MM.1S (cell line): ENCODE measurements around the gene CSKMT.

Experiments
- DNase-seq: peaks from one replicate; pipeline ENCODE4 v3.0.0-alpha.2; 2015
- H2AFZ ChIP-seq: fragments of 300-600 bp; sonication (generic); 2 replicates; pipeline ENCODE4 v1.6.0; 2016; ENCODE audit warnings: antibody characterized with exemption, low read length
- H3F3A ChIP-seq: fragments of 300-600 bp; sonication (generic); 2 replicates; pipeline ENCODE4 v1.6.1; 2016; ENCODE audit warnings: mild to moderate bottlenecking, antibody characterized with exemption, low read length, moderate library complexity, mixed read lengths; ENCODE audit not compliant: insufficient read depth
- H3K27ac ChIP-seq: fragments of 300-600 bp; sonication (generic); 2 replicates; pipeline ENCODE4 v1.5.1; 2016; ENCODE audit warnings: mild to moderate bottlenecking, low read length
- H3K27me3 ChIP-seq: fragments of 300-600 bp; sonication (generic); replicated peaks from 2 replicates; pipeline ENCODE4 v1.6.0; 2016; ENCODE audit warnings: low read length; ENCODE audit not compliant: insufficient read depth
- H3K36me3 ChIP-seq: fragments of 300-600 bp; sonication (generic); replicated peaks from 2 replicates; pipeline ENCODE4 v1.6.1; 2016; ENCODE audit warnings: mild to moderate bottlenecking, low read length, mixed read lengths; ENCODE audit not compliant: insufficient read depth
- H3K4me1 ChIP-seq: fragments of 300-600 bp; sonication (generic); 2 replicates; pipeline ENCODE4 v1.6.1; 2016; ENCODE audit warnings: low read length, mixed read lengths
- H3K4me2 ChIP-seq: fragments of 300-600 bp; sonication (generic); 2 replicates; pipeline ENCODE4 v1.6.0; 2016; ENCODE audit warnings: low read depth, low read length
- H3K4me3 ChIP-seq: fragments of 300-600 bp; sonication (generic); 2 replicates; pipeline ENCODE4 v1.5.1; 2016; ENCODE audit warnings: low read length, mixed read lengths
- H3K79me2 ChIP-seq: fragments of 300-600 bp; sonication (generic); 2 replicates; pipeline ENCODE4 v1.6.1; 2016; ENCODE audit warnings: mixed run types, low read length, mixed read lengths
- H3K9ac ChIP-seq: fragments of 300-600 bp; sonication (generic); 2 replicates; pipeline ENCODE4 v1.6.1; 2016; ENCODE audit warnings: low read length, mixed read lengths
- H3K9me2 ChIP-seq: fragments of 300-600 bp; sonication (generic); replicated peaks from 2 replicates; pipeline ENCODE4 v1.6.1; 2016; ENCODE audit warnings: mild to moderate bottlenecking, low read length, mixed read lengths; ENCODE audit not compliant: insufficient read depth
- H3K9me3 ChIP-seq: fragments of 300-600 bp; sonication (generic); replicated peaks from 2 replicates; pipeline ENCODE4 v1.6.1; 2016; ENCODE audit warnings: mild to moderate bottlenecking, low read length, mixed read lengths; ENCODE audit not compliant: insufficient read depth
- H4K20me1 ChIP-seq: fragments of 300-600 bp; sonication (generic); 2 replicates; pipeline ENCODE4 v1.6.1; 2016; ENCODE audit warnings: mild to moderate bottlenecking, low read length, moderate library complexity, mixed read lengths; ENCODE audit not compliant: insufficient read depth
- CTCF ChIP-seq: fragments of 300-600 bp; sonication (generic); IDR thresholded peaks from 2 replicates; pipeline ENCODE4 v1.5.1; 2016; ENCODE audit warnings: antibody characterized with exemption, low read length, mixed read lengths
- EZH2 ChIP-seq: fragments of 300-600 bp; sonication (generic); optimal IDR thresholded peaks from 2 replicates; pipeline ENCODE3; 2017; ENCODE audit warnings: low read depth, mild to moderate bottlenecking, antibody characterized with exemption, low read length, mixed read lengths
- EZH2phosphoT487 ChIP-seq: fragments of 300-600 bp; sonication (generic); IDR thresholded peaks from 2 replicates; pipeline ENCODE4 v1.6.1; 2018; ENCODE audit warnings: antibody characterized with exemption, low read length

The CSKMT gene

GRCh38 chr11:62632492-62632891, 32.6 kb upstream of the CSKMT start:
- H3K27me3 ChIP-seq, result no peaks in the 10 kb centered on the region
- no peaks in the 10 kb centered on the region for H4K20me1 ChIP-seq

GRCh38 chr11:62644220-62644619, 20.9 kb upstream of the CSKMT start:
- Histone ChIP-seq H3K4me2 (no peak overlapping the region), H3K4me1 (peaks cover 9% of the 10 kb centered on the region), H3K9me2 (no peaks in the 10 kb centered on the region), H2AFZ (no peak overlapping the region), H3K27ac (no peak overlapping the region), H3F3A (peaks cover 5% of the 10 kb centered on the region; the same call in 1 of the 2 replicates), H3K79me2 (peaks cover 68% of the 10 kb centered on the region), H3K9ac (no peak overlapping the region), H3K4me3 (no peak overlapping the region), H3K27me3 (no peaks in the 10 kb centered on the region), H3K36me3 (0 out of 2 replicates have a peak, but pooled peaks cover 8% of the 10 kb centered on the region), H3K9me3 (no peaks in the 10 kb centered on the region), H4K20me1 (no peaks in the 10 kb centered on the region)
- TF ChIP-seq EZH2phosphoT487 (no peak), EZH2 (no peak), CTCF (no peak)
- no peak for DNase-seq

More at GRCh38 chr11:62632492-62632891, 32.6 kb upstream of the CSKMT start:
- H2AFZ ChIP-seq, result no peak overlapping the region
- peaks cover 32% of the 10 kb centered on the region for H3K79me2 ChIP-seq
- no peak for DNase-seq
- no peaks in the 10 kb centered on the region for H3K9me2 ChIP-seq
- H3K36me3 ChIP-seq, result peaks cover 21% of the 10 kb centered on the region
- no peak overlapping the region for H3K27ac ChIP-seq
- no peak overlapping the region for H3K4me3 ChIP-seq
- no peak overlapping the region for H3K4me2 ChIP-seq
- no peaks in the 10 kb centered on the region; the same call in 1 of the 2 replicates for H3F3A ChIP-seq
- H3K4me1 ChIP-seq, result no peaks in the 10 kb centered on the region
- H3K9me3 ChIP-seq, result no peaks in the 10 kb centered on the region
- no peak overlapping the region for H3K9ac ChIP-seq
- TF ChIP-seq EZH2phosphoT487 (no peak), EZH2 (no peak), CTCF (no peak)

- peak overlapping the region; percentile 89 for H3K4me3 ChIP-seq
- H3K27me3 ChIP-seq, result no peaks in the 10 kb centered on the region
- no peaks in the 10 kb centered on the region for H4K20me1 ChIP-seq
- 0 out of 2 replicates have a peak, but pooled peaks cover 8% of the 10 kb centered on the region for H3K36me3 ChIP-seq
- peak overlapping the region; percentile 61; the same call in 1 of the 2 replicates for H3K27ac ChIP-seq
- no peaks in the 10 kb centered on the region for H3K9me3 ChIP-seq
- no peak overlapping the region for H2AFZ ChIP-seq
- H3K4me2 ChIP-seq, result peak overlapping the region; percentile 89
- H3K79me2 ChIP-seq, result peaks cover 66% of the 10 kb centered on the region
- H3K9ac ChIP-seq, result peak overlapping the region; percentile 95
- H3K4me1 ChIP-seq, result peaks cover 9% of the 10 kb centered on the region
- no peaks in the 10 kb centered on the region for H3K9me2 ChIP-seq
- TF ChIP-seq CTCF (no peak), EZH2 (no peak)
- peaks cover 5% of the 10 kb centered on the region; the same call in 1 of the 2 replicates for H3F3A ChIP-seq
- DNase-seq, result no peak
Measured at GRCh38 chr11:62645671-62645945, 19.5 kb upstream of the CSKMT start.
